Left ventricle myocardium inferior (tissue), 1 donor: ENCODE measurements around the gene FDX2. TPM values are rescaled to one million over a fixed set of nuclear protein-coding genes. Genes with fewer than 3 reads are reported as not detected.

Source experiments
- DNase-seq: peaks from one replicate; pipeline ENCODE4 v3.0.0-alpha.2; 2020
- H3K27ac ChIP-seq: fragments of 200-600 bp; replicated peaks from 2 replicates; pipeline ENCODE4 v1.8.0; 2021
- H3K27me3 ChIP-seq: fragments of 200-600 bp; 2 replicates; pipeline ENCODE4 v1.8.0; 2021; ENCODE audit warnings: low read depth
- H3K36me3 ChIP-seq: fragments of 200-600 bp; 2 replicates; pipeline ENCODE4 v1.8.0; 2021
- H3K4me1 ChIP-seq: fragments of 200-600 bp; 2 replicates; pipeline ENCODE4 v1.8.0; 2021
- H3K4me3 ChIP-seq: fragments of 200-600 bp; 2 replicates; pipeline ENCODE4 v1.8.0; 2021; ENCODE audit warnings: mild to moderate bottlenecking, moderate library complexity
- H3K9me3 ChIP-seq: fragments of 200-600 bp; replicated peaks from 2 replicates; pipeline ENCODE4 v1.8.0; 2021
- intact Hi-C: fragments of 100-400 bp; cut with micrococcal nuclease; formaldehyde crosslinking; loops from one replicate; pipeline ENCODE4 v1.11.0; 2022
- total RNA-seq: library from RNA; stranded (reverse); fragmentation: NEBNext Ultra II Directional; extraction: Animal tissue kit (Norgen Biotek cat#: 25700); gene quantifications from one replicate; pipeline ENCODE4 v1.2.1, GENCODE V29; 2021
- TF ChIP-seq, protein P1 (sequence below): fragments of 200-600 bp; IDR thresholded peaks from 2 replicates; pipeline ENCODE4 v1.8.0; 2021; ENCODE audit warnings: antibody characterized with exemption, mild to moderate bottlenecking, borderline replicate concordance
- donor health status: DM: no; HTN: yes; CAD: no; lungs with severe emphysema.

Gene FDX2
- total RNA-seq, 1 donor from 2014 or later: 17.4 TPM

GRCh38 chr19:10335352-10335985 lies 19.7 kb upstream of the FDX2 start:
- no peak for DNase-seq
- Histone ChIP-seq H3K4me1 (peaks cover 42% of the 10 kb centered on the region), H3K27ac (peak overlapping the region; percentile 90), H3K27me3 (no peaks in the 10 kb centered on the region), H3K4me3 (peak overlapping the region; percentile 82), H3K9me3 (no peaks in the 10 kb centered on the region), H3K36me3 (peaks cover 2% of the 10 kb centered on the region)
- intact Hi-C loops: loop anchor here (10.0 kb wide), 1 partner anchor 61 kb away; the partner anchor contains the start of gene ICAM1
- TF ChIP-seq, protein P1, sequence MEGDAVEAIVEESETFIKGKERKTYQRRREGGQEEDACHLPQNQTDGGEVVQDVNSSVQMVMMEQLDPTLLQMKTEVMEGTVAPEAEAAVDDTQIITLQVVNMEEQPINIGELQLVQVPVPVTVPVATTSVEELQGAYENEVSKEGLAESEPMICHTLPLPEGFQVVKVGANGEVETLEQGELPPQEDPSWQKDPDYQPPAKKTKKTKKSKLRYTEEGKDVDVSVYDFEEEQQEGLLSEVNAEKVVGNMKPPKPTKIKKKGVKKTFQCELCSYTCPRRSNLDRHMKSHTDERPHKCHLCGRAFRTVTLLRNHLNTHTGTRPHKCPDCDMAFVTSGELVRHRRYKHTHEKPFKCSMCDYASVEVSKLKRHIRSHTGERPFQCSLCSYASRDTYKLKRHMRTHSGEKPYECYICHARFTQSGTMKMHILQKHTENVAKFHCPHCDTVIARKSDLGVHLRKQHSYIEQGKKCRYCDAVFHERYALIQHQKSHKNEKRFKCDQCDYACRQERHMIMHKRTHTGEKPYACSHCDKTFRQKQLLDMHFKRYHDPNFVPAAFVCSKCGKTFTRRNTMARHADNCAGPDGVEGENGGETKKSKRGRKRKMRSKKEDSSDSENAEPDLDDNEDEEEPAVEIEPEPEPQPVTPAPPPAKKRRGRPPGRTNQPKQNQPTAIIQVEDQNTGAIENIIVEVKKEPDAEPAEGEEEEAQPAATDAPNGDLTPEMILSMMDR: no peak

DNA sequence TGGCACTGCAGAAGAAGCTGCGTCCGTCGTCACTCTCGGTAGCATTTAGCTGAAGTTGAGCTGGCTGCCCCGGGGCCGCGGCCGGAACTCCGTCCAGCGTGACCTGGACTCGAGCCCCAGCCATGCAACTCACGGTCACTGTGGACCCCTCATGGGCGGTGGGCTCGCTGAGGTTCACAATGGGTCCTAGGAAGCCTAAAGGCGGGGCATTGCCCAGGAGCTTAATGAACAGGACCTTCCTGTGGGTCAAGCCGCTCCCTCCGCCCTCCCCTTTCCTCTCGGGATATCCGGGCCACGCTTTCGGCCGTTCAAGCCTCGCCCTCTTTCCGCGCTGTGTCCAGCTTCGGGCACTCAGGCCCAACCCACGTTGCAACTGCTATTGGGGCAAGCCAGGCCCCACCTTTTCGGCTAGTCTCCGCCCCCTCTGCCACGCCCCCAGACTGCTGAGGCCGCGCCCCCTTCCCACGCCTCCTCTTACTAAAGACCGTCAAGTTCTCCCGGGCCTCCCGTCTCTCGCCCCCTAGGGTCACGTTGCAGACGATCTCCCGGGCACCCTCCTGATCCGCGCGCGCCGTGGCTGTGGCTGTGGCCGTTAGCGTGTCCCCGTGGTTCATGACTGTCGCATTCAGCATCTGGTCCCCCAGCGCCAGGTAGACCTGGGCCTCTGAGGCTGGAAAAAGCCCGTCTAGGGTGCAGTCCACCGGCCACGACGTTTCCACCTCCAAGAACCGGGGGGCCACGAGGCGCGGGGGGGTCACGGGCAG lies 19.0 kb upstream of the FDX2 start:
- H3K36me3 ChIP-seq: peaks cover 9% of the 10 kb centered on the region
- peaks cover 42% of the 10 kb centered on the region for H3K4me1 ChIP-seq
- peak; percentile 94 for DNase-seq
- H3K27me3 ChIP-seq: no peaks in the 10 kb centered on the region
- H3K9me3 ChIP-seq: no peaks in the 10 kb centered on the region
- H3K27ac ChIP-seq: peak overlapping the region; percentile 90
- TF ChIP-seq, protein P1: no peak
- intact Hi-C loops: loop anchor here (10.0 kb wide), 1 partner anchor 60 kb away; the partner anchor contains the start of gene ICAM1
- H3K4me3 ChIP-seq: peak overlapping the region; percentile 82

DNA sequence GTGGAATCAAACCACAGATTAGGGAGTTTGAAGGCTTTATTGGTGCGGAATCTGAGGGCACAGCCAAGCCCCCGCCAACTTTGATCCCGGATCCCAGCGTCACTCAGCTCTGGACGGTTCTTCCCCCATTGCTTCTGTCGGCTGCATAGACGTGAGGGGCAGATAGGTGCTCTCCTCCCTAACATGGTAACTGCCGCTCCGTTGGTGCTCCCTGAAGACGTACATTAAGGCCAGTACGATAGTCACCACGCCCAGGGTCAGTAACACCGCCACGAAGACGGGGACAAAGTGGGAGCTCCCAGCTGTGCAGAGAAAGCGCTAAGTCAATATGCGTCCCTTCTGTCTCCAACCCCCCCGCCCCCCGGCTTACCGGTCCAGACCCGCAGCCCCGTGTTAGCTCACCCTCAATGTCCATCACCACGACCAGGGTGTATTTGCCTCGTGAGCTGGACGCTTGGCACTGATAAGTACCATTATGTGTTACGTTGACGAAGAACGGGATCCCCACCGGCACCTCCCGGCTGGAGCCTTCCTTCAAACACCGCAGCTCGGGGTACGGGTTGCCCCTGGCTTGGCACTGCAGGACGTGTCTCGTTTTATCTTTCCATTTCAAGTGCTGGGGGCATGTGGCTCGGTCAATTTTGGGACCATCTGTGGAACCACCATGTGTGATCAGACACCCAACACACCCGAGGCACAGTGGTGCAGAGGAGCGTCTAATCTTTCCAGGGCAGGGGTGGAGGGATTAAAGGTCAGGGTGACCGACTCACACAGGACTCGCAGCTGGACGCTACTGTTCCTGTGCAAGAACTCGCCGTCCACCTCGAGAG lies 18.2 kb upstream of the FDX2 start:
- intact Hi-C loops: loop anchor here (10.0 kb wide), 1 partner anchor 59 kb away; the partner anchor contains the start of gene ICAM1
- H3K27me3 ChIP-seq: no peaks in the 10 kb centered on the region
- peak overlapping the region; percentile 82 for H3K4me3 ChIP-seq
- TF ChIP-seq, protein P1: no peak
- H3K4me1 ChIP-seq: peaks cover 36% of the 10 kb centered on the region
- H3K9me3 ChIP-seq: no peaks in the 10 kb centered on the region
- H3K27ac ChIP-seq: peak overlapping the region; percentile 90
- H3K36me3 ChIP-seq: peaks cover 17% of the 10 kb centered on the region
- no peak for DNase-seq

DNA sequence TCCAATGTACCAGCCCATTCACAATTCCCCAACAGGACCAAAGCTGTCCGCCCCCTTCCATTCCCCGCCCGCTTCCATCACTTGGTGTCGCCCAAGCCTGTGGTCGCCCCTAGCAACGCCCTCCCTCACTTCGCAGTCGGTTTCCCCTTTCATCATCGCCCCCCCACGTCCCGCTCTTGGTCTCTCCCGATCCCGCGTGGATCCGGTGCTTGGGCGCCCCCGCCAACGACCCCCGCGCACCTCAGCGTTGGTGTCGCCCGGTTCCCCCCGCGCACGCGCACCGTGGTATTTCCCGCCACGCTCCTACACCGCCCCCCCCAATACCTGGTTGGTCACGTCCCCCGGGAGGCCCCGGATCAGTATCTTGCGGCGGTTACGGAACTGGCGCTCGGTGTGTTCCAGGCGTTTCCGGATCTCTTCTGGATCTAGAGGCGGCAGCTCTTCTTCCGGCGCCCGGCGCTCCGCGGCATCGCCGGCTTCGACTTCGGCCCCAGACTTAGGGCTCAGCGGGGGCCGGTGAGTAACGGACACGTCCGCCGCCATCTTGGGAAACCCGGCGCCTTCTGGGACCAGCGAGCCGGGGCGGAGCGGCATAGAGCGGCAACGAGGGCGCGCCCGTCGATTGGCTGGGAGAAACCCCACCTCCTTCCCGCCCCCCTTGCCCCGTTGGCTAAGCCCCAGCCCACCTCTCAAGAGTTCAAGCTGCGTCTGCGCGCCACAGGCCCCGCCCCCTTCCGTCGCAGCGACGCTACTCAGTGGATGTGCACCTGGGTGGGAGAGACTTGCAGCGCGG lies 17.3 kb upstream of the FDX2 start, which contains the start of gene RAVER1:
Gene RAVER1, minus strand, starts transcription at position 565 of the 793 bp plus-strand sequence. Its CDS starts 22 bp downstream, at position 543.
- Histone ChIP-seq H3K4me1 (peaks cover 36% of the 10 kb centered on the region), H3K27me3 (no peaks in the 10 kb centered on the region), H3K36me3 (peaks cover 25% of the 10 kb centered on the region), H3K9me3 (no peaks in the 10 kb centered on the region), H3K27ac (peak within 1 kb of the TSS; percentile 90), H3K4me3 (peak within 1 kb of the TSS; percentile 82)
- peak; percentile 99 for DNase-seq
- TF ChIP-seq, protein P1: no peak
- intact Hi-C loops: loop anchor here (10.0 kb wide), 1 partner anchor 58 kb away; the partner anchor contains the start of gene ICAM1
